ENCODE results near the gene SENP5.

Gene SENP5

GRCh38 chr3:196949750-196950149 is 82.0 kb downstream of the SENP5 start:
- TF ChIP-seq EZH2 (optimal IDR thresholded peaks at IDR 0.05; ENCODE audit: low read depth, low read length): no peak
- no peak for TF ChIP-seq EZH2phosphoT487 (IDR thresholded peaks at IDR 0.05; ENCODE audit: low read length)
- TF ChIP-seq CTCF (IDR thresholded peaks at IDR 0.05; ENCODE audit: low read length): no peak
- no peak for DNase-seq
- 0 out of 2 replicates have a peak, but pooled peaks cover 4% of the 10 kb centered on the region for H3K27me3 ChIP-seq (replicated peaks; ENCODE audit: insufficient read depth, low read length)
- H3K27ac ChIP-seq (ENCODE audit: low read length): no peak overlapping the region
- no peaks in the 10 kb centered on the region for H3K9me3 ChIP-seq (replicated peaks; ENCODE audit: insufficient read depth, low read length)
- H3F3A ChIP-seq (ENCODE audit: insufficient read depth, low read length): no peaks in the 10 kb centered on the region
- H3K79me2 ChIP-seq (ENCODE audit: low read length): 0 out of 2 replicates have a peak, but pooled peaks cover 3% of the 10 kb centered on the region
- H4K20me1 ChIP-seq (ENCODE audit: insufficient read depth, low read length): no peaks in the 10 kb centered on the region
- H2AFZ ChIP-seq (ENCODE audit: low read length): no peak overlapping the region
- no peaks in the 10 kb centered on the region for H3K4me1 ChIP-seq (ENCODE audit: low read length)
- H3K9me2 ChIP-seq (replicated peaks; ENCODE audit: insufficient read depth, low read length): no peaks in the 10 kb centered on the region
- H3K9ac ChIP-seq (ENCODE audit: low read length): no peak overlapping the region
- no peak overlapping the region for H3K4me2 ChIP-seq (ENCODE audit: low read depth, low read length)
- H3K4me3 ChIP-seq (ENCODE audit: low read length): no peak overlapping the region
- H3K36me3 ChIP-seq (replicated peaks; ENCODE audit: insufficient read depth, low read length): no peaks in the 10 kb centered on the region

- Histone ChIP-seq H3F3A (ENCODE audit: insufficient read depth, low read length) (no peaks in the 10 kb centered on the region), H2AFZ (ENCODE audit: low read length) (no peak overlapping the region), H3K4me3 (ENCODE audit: low read length) (no peak overlapping the region), H3K9me3 (replicated peaks; ENCODE audit: insufficient read depth, low read length) (no peaks in the 10 kb centered on the region), H4K20me1 (ENCODE audit: insufficient read depth, low read length) (no peaks in the 10 kb centered on the region), H3K79me2 (ENCODE audit: low read length) (no peaks in the 10 kb centered on the region), H3K9me2 (replicated peaks; ENCODE audit: insufficient read depth, low read length) (no peaks in the 10 kb centered on the region), H3K9ac (ENCODE audit: low read length) (no peak overlapping the region), H3K4me2 (ENCODE audit: low read depth, low read length) (no peak overlapping the region), H3K27me3 (replicated peaks; ENCODE audit: insufficient read depth, low read length) (0 out of 2 replicates have a peak, but pooled peaks cover 4% of the 10 kb centered on the region), H3K36me3 (replicated peaks; ENCODE audit: insufficient read depth, low read length) (no peaks in the 10 kb centered on the region), H3K4me1 (ENCODE audit: low read length) (no peaks in the 10 kb centered on the region), H3K27ac (ENCODE audit: low read length) (no peak overlapping the region)
- TF ChIP-seq EZH2phosphoT487 (IDR thresholded peaks at IDR 0.05; ENCODE audit: low read length) (no peak), EZH2 (optimal IDR thresholded peaks at IDR 0.05; ENCODE audit: low read depth, low read length) (no peak), CTCF (IDR thresholded peaks at IDR 0.05; ENCODE audit: low read length) (no peak)
- no peak for DNase-seq
Measured at GRCh38 chr3:196951371-196951770, 83.7 kb downstream of the SENP5 start.

- H3K4me1 ChIP-seq (ENCODE audit: low read length): no peaks in the 10 kb centered on the region
- no peak for DNase-seq
- no peak overlapping the region for H2AFZ ChIP-seq (ENCODE audit: low read length)
- no peaks in the 10 kb centered on the region for H3K9me3 ChIP-seq (replicated peaks; ENCODE audit: insufficient read depth, low read length)
- H3K4me2 ChIP-seq (ENCODE audit: low read depth, low read length): no peak overlapping the region
- H3K9me2 ChIP-seq (replicated peaks; ENCODE audit: insufficient read depth, low read length): no peaks in the 10 kb centered on the region
- 0 out of 2 replicates have a peak, but pooled peaks cover 4% of the 10 kb centered on the region for H3K27me3 ChIP-seq (replicated peaks; ENCODE audit: insufficient read depth, low read length)
- H3K79me2 ChIP-seq (ENCODE audit: low read length): no peaks in the 10 kb centered on the region
- no peak for TF ChIP-seq EZH2 (optimal IDR thresholded peaks at IDR 0.05; ENCODE audit: low read depth, low read length)
- TF ChIP-seq EZH2phosphoT487 (IDR thresholded peaks at IDR 0.05; ENCODE audit: low read length): no peak
- TF ChIP-seq CTCF (IDR thresholded peaks at IDR 0.05; ENCODE audit: low read length): no peak
- no peak overlapping the region for H3K9ac ChIP-seq (ENCODE audit: low read length)
- H3K27ac ChIP-seq (ENCODE audit: low read length): no peak overlapping the region
- no peaks in the 10 kb centered on the region for H3K36me3 ChIP-seq (replicated peaks; ENCODE audit: insufficient read depth, low read length)
- H3F3A ChIP-seq (ENCODE audit: insufficient read depth, low read length): no peaks in the 10 kb centered on the region
- H3K4me3 ChIP-seq (ENCODE audit: low read length): no peak overlapping the region
- H4K20me1 ChIP-seq (ENCODE audit: insufficient read depth, low read length): no peaks in the 10 kb centered on the region
Measured at GRCh38 chr3:196954832-196955231, 87.1 kb downstream of the SENP5 start.

Data from MM.1S (cell line).